Duodenal mucosa (tissue), 2 donors: ENCODE data around the gene UBE2V1.
"Not testable (repeated sequence)": the region's sequence is repeated elsewhere in the genome, so short reads cannot be mapped to it uniquely, and the experiment has no call there.

Experiments used
- H3K27ac ChIP-seq: one replicate; pipeline ENCODE4 v1.7.0; 2013; ENCODE audit warnings: low read depth, low read length
- H3K27me3 ChIP-seq, 2 donors: one replicate each; pipeline ENCODE4 v1.7.0; 2013; ENCODE audit warnings: low read length in 2 of 2, control low read depth in 1 of 2; ENCODE audit not compliant: insufficient read depth in 2 of 2, control insufficient read depth in 1 of 2
- H3K36me3 ChIP-seq, 2 donors: one replicate each; pipeline ENCODE4 v1.7.0; 2013; ENCODE audit warnings: low read length in 2 of 2, control low read depth in 1 of 2; ENCODE audit not compliant: insufficient read depth in 2 of 2, control insufficient read depth in 1 of 2
- H3K4me1 ChIP-seq, 2 donors: one replicate each; pipeline ENCODE4 v1.7.0; 2013; ENCODE audit warnings: low read length in 2 of 2, control low read depth in 1 of 2; ENCODE audit not compliant: insufficient read depth in 2 of 2, control insufficient read depth in 1 of 2
- H3K4me3 ChIP-seq, 2 donors: one replicate each; pipeline ENCODE4 v1.7.0; 2013; ENCODE audit warnings: low read length in 2 of 2, low read depth in 1 of 2
- H3K9ac ChIP-seq, 2 donors: one replicate each; pipeline ENCODE4 v1.7.0; 2013; ENCODE audit warnings: low read length in 2 of 2, low read depth in 1 of 2
- H3K9me3 ChIP-seq, 2 donors: one replicate each; pipeline ENCODE4 v1.7.0; 2013; ENCODE audit warnings: low read length in 2 of 2, control low read depth in 1 of 2; ENCODE audit not compliant: control insufficient read depth in 1 of 2

UBE2V1 gene

GRCh38 chr20:50112512-50113419 is at the start of gene UBE2V1:
TSS of gene UBE2V1 (minus strand) at chr20:50113150. CDS start at chr20:50113128, 22 bp downstream.
- Histone ChIP-seq H3K27me3 (no peaks in the 10 kb centered on the region), H3K9me3 (no peaks in the 10 kb centered on the region), H3K4me3 (peak within 1 kb of the TSS; percentile 79 to 92), H3K4me1 (peaks cover 63 to 65% of the 10 kb centered on the region in 2 donors), H3K27ac (peak within 1 kb of the TSS; percentile 91), H3K9ac (peak within 1 kb of the TSS; percentile 91 to 92), H3K36me3 (peaks cover 0 to 6% of the 10 kb centered on the region in 2 donors)

DNA sequence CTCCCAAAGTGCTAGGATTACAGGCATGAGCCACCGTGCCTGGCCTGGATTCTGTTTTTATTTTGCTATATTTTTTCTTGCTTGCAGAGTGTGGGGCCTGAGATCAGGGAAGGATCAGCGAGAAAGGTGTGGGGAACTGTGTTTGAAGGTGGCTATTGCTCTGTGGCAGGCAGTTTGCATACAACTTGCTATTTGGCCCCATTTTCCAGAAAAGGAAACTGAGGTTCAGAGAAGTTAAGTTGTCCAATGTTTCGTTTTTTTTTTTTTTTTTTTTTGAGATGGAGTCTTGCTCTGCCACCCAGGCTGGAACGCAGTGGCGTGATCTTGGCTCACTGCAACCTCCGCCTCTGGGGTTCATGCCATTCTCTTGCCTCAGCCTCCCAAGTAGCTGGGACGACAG is 48.5 kb upstream of the UBE2V1 start:
- H3K27me3 ChIP-seq, H3K9ac ChIP-seq, H3K36me3 ChIP-seq, H3K27ac ChIP-seq, H3K4me3 ChIP-seq, H3K9me3 ChIP-seq: not testable (repeated sequence)
- peaks cover 11 to 15% of the 10 kb centered on the region in 2 donors for H3K4me1 ChIP-seq

- Histone ChIP-seq H3K27ac (peak within 1 kb of the TSS; percentile 84), H3K36me3 (peaks cover 0 to under 1% of the 10 kb centered on the region in 2 donors), H3K27me3 (no peaks in the 10 kb centered on the region), H3K4me3 (peak within 1 kb of the TSS; percentile 83 to 87), H3K4me1 (peaks cover 40 to 44% of the 10 kb centered on the region in 2 donors), H3K9me3 (no peaks in the 10 kb centered on the region), H3K9ac (peak within 1 kb of the TSS; percentile 82 to 94)
These were observed 40.8 kb upstream of the UBE2V1 start, which contains the start of gene PEDS1 for GRCh38 chr20:50153500-50154377. TSS of gene PEDS1 (minus strand) at chr20:50153723. CDS start at chr20:50153637, 86 bp downstream.

- Histone ChIP-seq H3K9me3 (no peaks in the 10 kb centered on the region), H3K27ac (peak overlapping the region; percentile 84), H3K27me3 (no peaks in the 10 kb centered on the region), H3K4me1 (peaks cover 41 to 44% of the 10 kb centered on the region in 2 donors), H3K4me3 (peak overlapping the region; percentile 83 to 87), H3K36me3 (peaks cover 4 to 6% of the 10 kb centered on the region in 2 donors), H3K9ac (peak overlapping the region; percentile 82 to 90)
These were observed 40.2 kb upstream of the UBE2V1 start for GRCh38 chr20:50153153-50153499.

- peaks cover 43 to 45% of the 10 kb centered on the region in 2 donors for H3K4me1 ChIP-seq
- H3K4me3 ChIP-seq = peak overlapping the region; percentile 83 to 87
- peaks cover 7 to 12% of the 10 kb centered on the region in 2 donors for H3K36me3 ChIP-seq
- H3K27ac ChIP-seq = peak overlapping the region; percentile 84
- H3K9ac ChIP-seq = peak overlapping the region; percentile 82 to 90
- H3K27me3 ChIP-seq = no peaks in the 10 kb centered on the region
- no peaks in the 10 kb centered on the region for H3K9me3 ChIP-seq
These were observed 39.6 kb upstream of the UBE2V1 start for GRCh38 chr20:50152394-50153152.

- H3K4me1 ChIP-seq = peaks cover 56 to 58% of the 10 kb centered on the region in 2 donors
- peak overlapping the region; percentile 11 to 48 for H3K4me3 ChIP-seq
- peak overlapping the region in 1 of 2 donors; percentile 7 for H3K9ac ChIP-seq
These were observed 38.2 kb upstream of the UBE2V1 start for GRCh38 chr20:50151034-50151743.

GRCh38 chr20:50149481-50150254 is 36.7 kb upstream of the UBE2V1 start:
- no peaks in the 10 kb centered on the region for H3K27me3 ChIP-seq
- peak overlapping the region in 1 of 2 donors; percentile 23 for H3K4me3 ChIP-seq
- H3K9me3 ChIP-seq = no peaks in the 10 kb centered on the region
- peaks cover 62% of the 10 kb centered on the region in 2 donors for H3K4me1 ChIP-seq
- H3K27ac ChIP-seq = no peak overlapping the region
- peaks cover 7 to 22% of the 10 kb centered on the region in 2 donors for H3K36me3 ChIP-seq
- H3K9ac ChIP-seq = no peak overlapping the region

More at GRCh38 chr20:50151034-50151743, 38.2 kb upstream of the UBE2V1 start:
- Histone ChIP-seq H3K27me3 (no peaks in the 10 kb centered on the region), H3K9me3 (no peaks in the 10 kb centered on the region), H3K27ac (peak overlapping the region; percentile 6), H3K36me3 (peaks cover 7 to 21% of the 10 kb centered on the region in 2 donors)

DNA sequence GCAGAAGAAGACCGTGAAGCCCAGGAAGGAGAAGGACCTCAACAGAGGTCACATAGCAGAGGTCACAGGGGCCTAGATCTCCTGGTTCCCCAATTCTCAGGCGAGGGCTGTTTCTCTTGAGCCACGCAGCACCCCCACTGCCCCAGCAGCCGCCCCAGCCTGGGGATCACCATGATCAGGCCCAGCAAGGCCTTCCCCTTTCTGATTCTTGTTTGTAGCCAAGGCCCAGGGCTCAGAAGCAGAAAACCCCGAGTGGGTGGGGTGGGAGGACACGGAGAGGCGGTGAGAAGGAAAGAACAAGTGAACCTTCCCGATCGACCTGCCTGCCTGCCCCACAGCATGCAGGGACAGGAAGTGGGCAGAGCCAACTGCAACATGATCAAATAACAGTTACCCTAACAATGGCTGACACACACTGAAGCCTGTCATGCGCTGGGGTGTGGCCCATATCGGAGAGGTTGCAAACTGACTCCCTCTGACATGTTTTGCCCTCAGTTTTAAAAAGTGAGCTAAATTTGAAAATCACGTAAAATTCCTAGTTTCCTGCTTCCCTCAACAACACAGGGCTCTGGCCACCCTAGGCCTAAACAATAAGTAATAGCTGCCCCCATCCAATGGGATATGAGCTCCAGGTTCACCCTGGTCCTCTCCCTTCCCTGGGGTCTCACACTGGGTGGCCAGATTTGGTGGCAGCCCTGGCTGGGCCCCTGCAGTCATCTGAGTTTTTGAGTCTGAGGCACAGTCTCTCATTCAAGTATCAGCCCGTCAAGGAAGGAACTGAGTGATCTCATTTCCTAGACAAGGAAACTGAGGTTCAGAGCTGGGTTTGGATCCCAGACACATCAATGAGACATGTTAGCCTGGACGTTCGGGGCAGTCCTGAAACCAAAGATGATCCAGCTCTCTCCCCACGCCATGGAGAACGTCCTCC is 34.0 kb upstream of the UBE2V1 start:
- H3K36me3 ChIP-seq = peaks cover 13 to 35% of the 10 kb centered on the region in 2 donors
- peak overlapping the region; percentile 19 to 25 for H3K4me3 ChIP-seq
- peak overlapping the region; percentile 43 for H3K27ac ChIP-seq
- peaks cover 46 to 60% of the 10 kb centered on the region in 2 donors for H3K4me1 ChIP-seq
- H3K9me3 ChIP-seq = no peaks in the 10 kb centered on the region
- H3K27me3 ChIP-seq = no peaks in the 10 kb centered on the region
- peak overlapping the region; percentile 3 to 41 for H3K9ac ChIP-seq
